ENCODE data around the gene KIF12. TPM values are rescaled to one million over a fixed set of nuclear protein-coding genes. Genes with fewer than 3 reads are reported as not detected.

The KIF12 gene
- 54.6 and 55.0 TPM in 2 replicates for total RNA-seq (2022)
- percentile 71 among the genes with signal in this experiment for Bru-seq, nascent RNA
- percentile 73 among the genes with signal in this experiment for BruChase-seq, experiment 1, labeled RNA remaining after a 2-hour chase
- BruChase-seq, experiment 2, labeled RNA remaining after a 6-hour chase: percentile 71 among the genes with signal in this experiment
- long read RNA-seq, partial matches to known transcripts: 11 of 31 reads
- long read RNA-seq, other reads (novel, unspliced or antisense): 17 of 31 reads

DNA sequence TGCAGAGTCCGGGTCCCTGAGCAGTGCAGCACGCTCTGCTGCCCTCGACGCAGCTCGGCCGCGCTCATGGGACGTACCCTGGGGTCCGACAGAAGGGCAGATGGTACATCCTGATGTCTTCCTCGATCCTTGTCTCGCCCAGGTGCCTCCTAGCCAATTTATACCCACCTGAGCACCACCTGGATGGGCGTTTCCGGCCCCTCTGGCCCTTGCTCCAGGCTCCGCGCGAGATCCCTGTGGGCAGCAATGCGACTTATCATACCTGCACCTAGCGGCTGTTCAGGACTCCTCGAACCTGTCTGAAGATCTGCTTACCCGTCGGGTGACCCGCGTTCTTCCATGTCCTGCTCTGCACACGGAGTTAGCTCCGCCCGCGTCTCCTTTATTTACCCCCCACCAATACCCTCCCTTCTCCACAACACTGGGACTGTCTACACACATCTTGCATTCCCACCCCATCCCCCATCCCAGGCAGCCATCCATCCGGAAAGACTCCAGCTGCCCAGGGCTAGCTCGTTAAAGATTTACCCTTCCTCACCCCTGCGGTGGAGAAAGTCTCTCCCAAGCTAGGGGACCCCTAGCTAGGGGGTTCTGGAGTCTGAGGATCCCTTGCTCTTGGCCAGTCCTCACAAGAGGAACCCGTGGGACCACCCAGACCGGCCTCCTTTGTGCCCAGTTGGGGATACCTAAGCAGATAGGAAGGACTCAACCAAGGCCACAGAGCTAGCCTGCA, at the start of gene KIF12:
KIF12 (minus strand) TSS at position 357 of the 733 bp plus-strand sequence; CDS start at position 341, 16 bp downstream.
- POLR2A ChIA-PET: interaction anchor here (0.6 to 1.3 kb wide), 3 partner anchors 10 to 17 kb away, joined by 4 to 7 read pairs (median 4); no protein-coding TSS in a partner anchor
- Mint-ChIP-seq H3K27ac (ENCODE audit: unreplicated experiment) (peak within 1 kb of the TSS; percentile 86), H3K36me3 (ENCODE audit: insufficient read depth, unreplicated experiment) (peaks cover 7% of the 10 kb centered on the region), H3K27me3 (ENCODE audit: insufficient read depth, unreplicated experiment) (no peaks in the 10 kb centered on the region), H3K4me3 (ENCODE audit: unreplicated experiment) (peak within 1 kb of the TSS; percentile 94), H3K4me1 (ENCODE audit: low read depth, unreplicated experiment) (peaks cover 19% of the 10 kb centered on the region), H3K9me3 (ENCODE audit: unreplicated experiment) (peaks cover 17% of the 10 kb centered on the region)
- Histone ChIP-seq H3K36me3 (ENCODE audit: control insufficient read depth, insufficient read depth, low read length) (peaks cover 11% of the 10 kb centered on the region), H3K4me1 (peaks cover 26% of the 10 kb centered on the region), H3K27me3 (replicated peaks; ENCODE audit: control insufficient read depth, insufficient read depth, low read length) (no peaks in the 10 kb centered on the region), H3K9me3 (peaks cover 14% of the 10 kb centered on the region), H3K4me3 (ENCODE audit: low read depth, low read length) (peak within 1 kb of the TSS; percentile 55)
- TF ChIP-seq, protein P1, sequence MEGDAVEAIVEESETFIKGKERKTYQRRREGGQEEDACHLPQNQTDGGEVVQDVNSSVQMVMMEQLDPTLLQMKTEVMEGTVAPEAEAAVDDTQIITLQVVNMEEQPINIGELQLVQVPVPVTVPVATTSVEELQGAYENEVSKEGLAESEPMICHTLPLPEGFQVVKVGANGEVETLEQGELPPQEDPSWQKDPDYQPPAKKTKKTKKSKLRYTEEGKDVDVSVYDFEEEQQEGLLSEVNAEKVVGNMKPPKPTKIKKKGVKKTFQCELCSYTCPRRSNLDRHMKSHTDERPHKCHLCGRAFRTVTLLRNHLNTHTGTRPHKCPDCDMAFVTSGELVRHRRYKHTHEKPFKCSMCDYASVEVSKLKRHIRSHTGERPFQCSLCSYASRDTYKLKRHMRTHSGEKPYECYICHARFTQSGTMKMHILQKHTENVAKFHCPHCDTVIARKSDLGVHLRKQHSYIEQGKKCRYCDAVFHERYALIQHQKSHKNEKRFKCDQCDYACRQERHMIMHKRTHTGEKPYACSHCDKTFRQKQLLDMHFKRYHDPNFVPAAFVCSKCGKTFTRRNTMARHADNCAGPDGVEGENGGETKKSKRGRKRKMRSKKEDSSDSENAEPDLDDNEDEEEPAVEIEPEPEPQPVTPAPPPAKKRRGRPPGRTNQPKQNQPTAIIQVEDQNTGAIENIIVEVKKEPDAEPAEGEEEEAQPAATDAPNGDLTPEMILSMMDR (IDR thresholded peaks at IDR 0.05; ENCODE audit: insufficient read depth in 1 of 2, low read depth in 1 of 2, low read length in 1 of 2, severe bottlenecking in 1 of 2, unreplicated experiment in 1 of 2): no peak
- CTCF ChIA-PET: interaction anchor here (0.8 to 3.2 kb wide), 8 partner anchors 9 to 192 kb away, joined by 3 to 40 read pairs (median 4); no protein-coding TSS in a partner anchor
- intact Hi-C loops (cut with micrococcal nuclease; ENCODE audit: unreplicated experiment): loop anchor here (1.0 kb wide), 1 partner anchor 17 kb away; no protein-coding TSS in a partner anchor
- BruUV-seq (replicated peaks): no TSS peak
- DNase-seq: peak; percentile 80 to 92

DNA sequence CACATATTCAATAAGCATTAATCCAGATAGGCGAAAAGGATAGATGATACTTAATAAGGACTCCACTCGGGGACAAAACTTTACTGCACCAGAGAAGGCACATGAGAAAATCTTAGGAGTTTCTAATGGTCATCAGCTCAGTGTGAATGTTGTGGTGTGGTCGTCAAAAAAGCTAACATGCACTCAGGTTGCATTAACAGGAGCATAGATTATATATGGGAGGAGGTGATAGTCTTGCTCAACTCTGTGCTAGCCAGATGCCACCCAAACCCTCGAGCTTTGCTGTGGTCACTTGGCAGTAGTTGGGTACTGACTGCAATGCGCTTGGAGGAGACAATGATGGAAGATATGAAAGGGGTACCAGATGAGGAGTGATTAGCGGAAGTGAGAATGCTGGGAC, 47.6 kb upstream of the KIF12 start:
- H3K27me3 ChIP-seq (replicated peaks; ENCODE audit: control insufficient read depth, insufficient read depth, low read length): no peaks in the 10 kb centered on the region
- Mint-ChIP-seq H3K4me1 (ENCODE audit: low read depth, unreplicated experiment) (peaks cover 7% of the 10 kb centered on the region), H3K36me3 (ENCODE audit: insufficient read depth, unreplicated experiment) (no peaks in the 10 kb centered on the region), H3K9me3 (ENCODE audit: unreplicated experiment) (no peaks in the 10 kb centered on the region), H3K27ac (ENCODE audit: unreplicated experiment) (no peak overlapping the region), H3K27me3 (ENCODE audit: insufficient read depth, unreplicated experiment) (no peaks in the 10 kb centered on the region), H3K4me3 (ENCODE audit: unreplicated experiment) (no peak overlapping the region)
- no peak overlapping the region for H3K4me3 ChIP-seq (ENCODE audit: low read depth, low read length)
- intact Hi-C loops (cut with micrococcal nuclease; ENCODE audit: unreplicated experiment): no loop called here
- TF ChIP-seq, protein P1 (IDR thresholded peaks at IDR 0.05; ENCODE audit: insufficient read depth in 1 of 2, low read depth in 1 of 2, low read length in 1 of 2, severe bottlenecking in 1 of 2, unreplicated experiment in 1 of 2): no peak
- ChIA-PET POLR2A (no interaction called here), CTCF (no interaction called here)
- DNase-seq: no peak
- BruUV-seq (replicated peaks): no TSS peak
- peaks cover 11% of the 10 kb centered on the region for H3K4me1 ChIP-seq
- H3K9me3 ChIP-seq: no peaks in the 10 kb centered on the region
- no peaks in the 10 kb centered on the region for H3K36me3 ChIP-seq (ENCODE audit: control insufficient read depth, insufficient read depth, low read length)

DNA sequence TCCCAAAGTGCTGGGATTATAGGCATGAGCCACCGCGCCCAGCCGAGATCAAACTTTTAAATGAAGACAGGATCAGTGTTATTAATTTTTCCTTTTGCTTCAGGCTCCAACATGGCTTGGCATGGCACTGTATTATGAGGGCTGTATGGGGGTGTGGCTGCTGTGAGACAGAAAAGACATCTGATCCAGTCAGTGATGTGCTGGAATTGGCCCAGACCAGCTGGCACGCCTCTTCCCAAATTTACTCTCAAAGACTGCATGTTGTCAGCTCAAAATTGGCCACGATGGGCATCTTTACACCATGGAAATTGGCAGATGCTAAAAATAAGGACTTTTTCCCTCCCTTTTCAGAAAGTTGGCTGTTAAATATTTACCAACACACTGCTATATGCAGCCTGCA, 44.1 kb upstream of the KIF12 start:
- intact Hi-C loops (cut with micrococcal nuclease; ENCODE audit: unreplicated experiment): loop anchor here (2.0 kb wide), 1 partner anchor 24 kb away; no protein-coding TSS in a partner anchor
- H3K4me3 ChIP-seq (ENCODE audit: low read depth, low read length): no peak overlapping the region
- no peaks in the 10 kb centered on the region for H3K36me3 ChIP-seq (ENCODE audit: control insufficient read depth, insufficient read depth, low read length)
- TF ChIP-seq, protein P1 (IDR thresholded peaks at IDR 0.05; ENCODE audit: insufficient read depth in 1 of 2, low read depth in 1 of 2, low read length in 1 of 2, severe bottlenecking in 1 of 2, unreplicated experiment in 1 of 2): no peak
- H3K4me1 Mint-ChIP-seq (ENCODE audit: low read depth, unreplicated experiment): peaks cover 16% of the 10 kb centered on the region
- no peaks in the 10 kb centered on the region for H3K36me3 Mint-ChIP-seq (ENCODE audit: insufficient read depth, unreplicated experiment)
- no TSS peak for BruUV-seq (replicated peaks)
- no peak overlapping the region for H3K4me3 Mint-ChIP-seq (ENCODE audit: unreplicated experiment)
- H3K9me3 Mint-ChIP-seq (ENCODE audit: unreplicated experiment): no peaks in the 10 kb centered on the region
- H3K9me3 ChIP-seq: no peaks in the 10 kb centered on the region
- no peaks in the 10 kb centered on the region for H3K27me3 Mint-ChIP-seq (ENCODE audit: insufficient read depth, unreplicated experiment)
- CTCF ChIA-PET: interaction anchor here (1.0 kb wide), 2 partner anchors 10 to 35 kb away, joined by 3 read pairs; no protein-coding TSS in a partner anchor
- no peak for DNase-seq
- H3K27ac Mint-ChIP-seq (ENCODE audit: unreplicated experiment): no peak overlapping the region
- H3K27me3 ChIP-seq (replicated peaks; ENCODE audit: control insufficient read depth, insufficient read depth, low read length): no peaks in the 10 kb centered on the region
- POLR2A ChIA-PET: no interaction called here
- H3K4me1 ChIP-seq: peaks cover 16% of the 10 kb centered on the region
